CD4-positive, alpha-beta T cell treated with Interleukin-10 for 1 hour (primary cell): ENCODE measurements around the gene CARM1.
"Not testable (repeated sequence)": the region's sequence is repeated elsewhere in the genome, so short reads cannot be mapped to it uniquely, and the experiment has no call there.

Experiments
- DNase-seq: peaks from one replicate; pipeline ENCODE4 v3.0.0-alpha.2; 2020

The CARM1 gene

GRCh38 chr19:10870955-10871603 is at the start of gene CARM1:
Gene CARM1, plus strand, starts transcription at chr19:10871553. Its CDS starts 150 bp downstream, at chr19:10871703.
- peak; percentile 99 for DNase-seq

DNA sequence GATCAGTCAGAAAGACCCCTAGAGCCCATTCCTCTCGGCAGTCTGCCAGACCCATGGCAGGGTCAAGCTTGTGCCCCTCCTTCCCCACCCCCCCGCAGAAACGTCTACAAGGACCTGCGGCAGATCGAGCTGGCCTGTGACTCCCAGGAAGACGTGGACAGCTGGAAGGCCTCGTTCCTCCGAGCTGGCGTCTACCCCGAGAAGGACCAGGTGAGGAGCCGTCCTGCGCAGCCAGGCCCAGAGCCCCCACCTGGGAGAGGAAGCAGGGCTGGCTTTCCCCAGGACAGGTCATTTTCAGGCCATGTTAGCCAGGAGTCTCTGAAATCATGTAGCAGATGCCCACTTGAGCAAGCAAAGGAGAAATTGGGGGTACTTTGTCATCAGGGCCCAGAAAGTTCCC is 47.7 kb upstream of the CARM1 start:
- DNase-seq = no peak

GRCh38 chr19:10826231-10826630 is 45.1 kb upstream of the CARM1 start:
- DNase-seq = no peak

DNA sequence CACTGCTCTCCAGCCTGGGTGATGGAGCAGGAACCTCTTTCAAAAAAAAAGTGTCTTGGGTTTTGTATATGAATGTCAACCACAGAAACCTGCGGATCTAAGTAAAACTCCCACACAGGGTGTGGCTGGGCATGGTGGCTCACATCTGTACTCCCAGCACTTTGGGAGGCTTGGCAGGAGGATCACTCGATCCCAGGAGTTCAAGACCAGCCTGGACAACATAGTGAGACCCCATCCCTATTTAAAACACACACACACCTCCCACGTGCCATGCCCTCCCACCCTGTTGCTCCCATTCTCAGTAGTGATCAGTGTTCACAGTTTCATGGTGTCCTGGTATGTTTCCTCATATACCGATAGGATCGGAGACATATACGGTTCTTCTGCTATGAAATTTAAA is 44.5 kb upstream of the CARM1 start:
- no peak for DNase-seq

DNA sequence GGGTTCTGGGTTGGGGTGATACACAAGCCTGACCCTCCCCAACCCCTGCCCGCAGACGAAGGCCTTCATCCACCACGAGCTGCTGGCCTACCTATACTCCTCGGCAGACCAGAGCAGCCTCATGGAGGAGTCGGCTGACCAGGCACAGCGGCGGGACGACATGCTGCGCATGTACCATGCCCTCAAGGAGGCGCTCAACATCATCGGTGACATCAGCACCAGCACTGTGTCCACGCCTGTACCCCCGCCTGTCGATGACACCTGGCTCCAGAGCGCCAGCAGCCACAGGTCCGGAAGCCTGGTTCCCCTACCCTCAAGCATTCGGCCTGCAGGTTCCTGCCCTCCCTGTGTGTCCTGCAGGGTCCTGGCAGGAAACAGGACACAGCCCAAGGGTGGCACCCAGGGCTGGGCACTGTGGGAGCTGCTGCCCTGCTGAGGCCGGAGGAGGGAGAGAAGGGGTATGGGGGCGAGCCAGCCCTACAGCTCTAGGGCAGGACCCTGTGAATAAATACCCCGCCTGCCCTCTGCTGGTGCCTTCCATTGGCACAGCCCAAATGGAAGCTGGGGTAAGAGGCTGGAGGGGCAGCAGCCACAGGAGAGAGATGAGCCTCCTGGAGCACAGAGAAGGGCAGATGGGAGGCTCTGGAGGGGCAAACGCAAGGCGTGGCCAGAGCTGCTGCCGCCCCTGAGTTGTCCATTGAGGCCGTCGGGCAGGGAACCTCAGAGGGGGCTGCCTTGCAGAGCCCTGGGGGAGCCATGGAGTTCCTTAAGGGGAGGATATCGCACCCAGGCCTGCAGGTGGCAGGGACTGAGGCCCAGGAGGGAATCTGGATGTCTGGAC is 42.2 kb upstream of the CARM1 start:
- no peak for DNase-seq

- DNase-seq = no peak
Measured at GRCh38 chr19:10829967-10830366, 41.4 kb upstream of the CARM1 start.

- no peak for DNase-seq
Measured at GRCh38 chr19:10830370-10830769, 41.0 kb upstream of the CARM1 start.

- no peak for DNase-seq
Measured at GRCh38 chr19:10830931-10831779, 40.2 kb upstream of the CARM1 start.

DNA sequence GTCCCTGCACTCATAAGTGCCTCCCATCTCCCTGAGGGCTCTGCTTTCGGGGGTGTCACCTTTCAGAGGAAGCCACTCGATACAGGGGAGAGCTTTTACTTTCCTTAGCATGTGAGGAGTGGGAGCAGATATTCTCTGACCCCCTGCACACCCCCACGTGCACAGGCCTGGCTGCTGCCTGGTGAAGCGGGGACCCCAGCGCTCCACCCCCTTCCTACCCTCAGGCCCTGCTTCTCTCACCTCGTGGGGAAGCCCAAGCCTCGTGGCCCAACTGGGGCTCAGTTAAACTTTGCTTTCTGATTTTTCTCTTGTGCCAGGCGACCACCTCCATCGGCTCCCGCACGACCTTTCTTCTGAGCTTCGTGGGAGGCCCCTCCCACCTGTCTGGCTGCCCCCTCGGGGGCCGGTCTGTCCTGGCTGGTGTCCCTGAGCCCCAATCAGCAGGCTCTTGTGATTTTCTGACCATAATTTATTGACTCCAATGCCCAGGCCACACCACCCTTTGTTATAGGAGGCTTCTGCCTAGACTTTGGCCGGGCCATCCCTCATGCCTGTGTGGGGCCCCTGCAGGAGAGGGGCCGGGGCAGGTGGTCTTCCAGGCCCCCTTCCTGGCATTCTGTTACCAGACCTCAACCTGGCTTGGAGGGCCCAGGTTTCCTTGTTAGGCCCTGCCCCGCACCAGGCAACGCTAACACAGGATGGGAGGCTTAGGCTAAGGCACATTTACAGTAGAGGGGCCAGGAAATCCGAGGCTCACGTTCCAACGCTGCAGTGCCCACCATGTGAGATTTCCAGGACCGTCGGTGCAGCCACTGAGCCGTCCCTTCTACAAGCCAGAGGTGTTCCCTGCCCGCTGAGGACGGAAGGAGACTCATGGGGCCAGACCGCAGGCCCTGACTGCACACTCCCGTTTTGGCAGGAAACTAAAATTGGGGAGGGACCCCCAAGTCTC is 39.1 kb upstream of the CARM1 start:
- no peak for DNase-seq

DNA sequence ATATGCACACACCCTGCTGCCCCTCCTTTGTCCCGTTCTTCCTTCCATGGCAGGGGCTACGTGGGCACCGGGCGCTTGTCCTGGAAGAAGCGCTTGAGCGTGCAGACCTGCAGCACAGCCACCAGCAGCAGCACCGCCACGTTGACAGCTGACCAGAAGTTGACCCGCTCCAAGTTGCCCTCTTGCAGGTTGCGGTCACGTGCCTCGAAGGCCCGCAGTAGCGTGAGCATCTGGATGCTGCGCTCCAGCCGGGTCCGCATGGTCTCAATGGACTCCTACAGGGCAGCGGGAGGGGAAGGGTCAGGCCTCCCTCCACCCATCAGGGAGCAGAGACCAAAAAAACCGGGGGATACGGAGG is 38.4 kb upstream of the CARM1 start:
- no peak for DNase-seq

DNA sequence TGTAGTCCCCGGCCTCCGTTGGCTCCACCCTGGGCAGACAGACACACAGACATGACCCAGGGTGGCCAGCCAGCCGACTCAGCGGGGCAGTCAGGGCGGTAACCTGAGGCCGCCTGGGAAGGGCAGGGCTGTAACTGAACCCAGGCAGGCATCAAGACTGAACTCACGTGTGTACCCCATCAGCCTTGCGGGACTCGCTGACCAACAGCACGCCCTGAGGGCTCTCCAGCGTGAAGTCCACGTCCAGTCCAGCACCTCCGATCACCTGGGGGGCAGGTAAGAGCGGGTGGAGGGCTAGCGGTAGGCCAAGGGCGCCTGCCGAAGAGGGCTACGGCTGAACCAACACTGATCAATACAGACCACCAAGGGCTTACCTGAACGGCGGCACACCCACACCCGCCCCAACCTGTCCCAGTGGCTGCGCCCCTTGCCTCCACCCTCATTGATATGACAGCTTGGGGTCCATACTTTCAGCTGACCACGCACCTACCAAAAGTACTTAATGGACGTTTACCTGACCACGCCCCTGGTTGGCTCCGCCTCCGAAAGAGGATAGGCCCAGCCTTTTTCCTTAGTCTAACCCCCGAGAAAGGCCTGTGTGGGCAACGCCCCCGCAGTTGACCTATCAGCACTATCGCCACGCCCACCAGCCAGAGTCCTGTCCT is 36.1 kb upstream of the CARM1 start:
- no peak for DNase-seq

DNA sequence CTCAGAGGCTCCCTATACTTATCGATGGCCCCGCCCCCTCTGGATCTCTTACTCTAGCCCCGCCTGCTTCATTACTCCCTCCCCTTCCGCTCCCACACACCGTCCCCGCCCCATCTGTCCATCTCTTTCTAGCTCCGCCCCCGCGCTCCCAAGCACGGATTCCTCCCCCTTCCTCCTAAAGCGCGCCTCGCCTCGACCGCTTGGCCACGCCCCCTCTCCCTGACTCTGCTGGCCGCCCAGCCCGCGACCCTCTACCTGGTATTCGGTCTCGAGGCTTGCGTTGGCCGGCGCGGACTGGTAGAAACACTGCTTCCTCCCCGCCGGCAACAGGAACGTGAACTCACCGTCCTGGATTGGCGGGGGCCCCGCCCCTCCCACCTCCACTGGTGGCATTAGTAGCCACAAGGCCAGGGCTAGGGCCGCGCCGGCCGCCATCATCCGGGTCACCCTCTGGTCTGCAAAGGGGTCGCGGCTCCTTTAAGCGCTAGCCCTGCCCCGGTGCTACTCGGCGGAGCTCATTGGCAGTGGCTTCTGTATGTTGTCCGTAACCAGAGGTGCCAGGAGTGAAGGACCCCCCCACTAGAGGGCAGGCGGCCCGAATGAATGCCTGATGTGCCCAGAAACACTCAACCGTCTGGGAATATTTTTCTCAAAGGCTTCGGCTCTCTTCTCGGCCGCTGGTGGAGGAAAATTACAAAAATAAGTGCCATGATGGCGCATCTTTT is 35.4 kb upstream of the CARM1 start, which contains the start of gene TMED1:
TMED1 (minus strand) TSS at position 459 of the 725 bp plus-strand sequence; CDS start at position 438, 21 bp downstream.
- DNase-seq = peak; percentile 97

DNA sequence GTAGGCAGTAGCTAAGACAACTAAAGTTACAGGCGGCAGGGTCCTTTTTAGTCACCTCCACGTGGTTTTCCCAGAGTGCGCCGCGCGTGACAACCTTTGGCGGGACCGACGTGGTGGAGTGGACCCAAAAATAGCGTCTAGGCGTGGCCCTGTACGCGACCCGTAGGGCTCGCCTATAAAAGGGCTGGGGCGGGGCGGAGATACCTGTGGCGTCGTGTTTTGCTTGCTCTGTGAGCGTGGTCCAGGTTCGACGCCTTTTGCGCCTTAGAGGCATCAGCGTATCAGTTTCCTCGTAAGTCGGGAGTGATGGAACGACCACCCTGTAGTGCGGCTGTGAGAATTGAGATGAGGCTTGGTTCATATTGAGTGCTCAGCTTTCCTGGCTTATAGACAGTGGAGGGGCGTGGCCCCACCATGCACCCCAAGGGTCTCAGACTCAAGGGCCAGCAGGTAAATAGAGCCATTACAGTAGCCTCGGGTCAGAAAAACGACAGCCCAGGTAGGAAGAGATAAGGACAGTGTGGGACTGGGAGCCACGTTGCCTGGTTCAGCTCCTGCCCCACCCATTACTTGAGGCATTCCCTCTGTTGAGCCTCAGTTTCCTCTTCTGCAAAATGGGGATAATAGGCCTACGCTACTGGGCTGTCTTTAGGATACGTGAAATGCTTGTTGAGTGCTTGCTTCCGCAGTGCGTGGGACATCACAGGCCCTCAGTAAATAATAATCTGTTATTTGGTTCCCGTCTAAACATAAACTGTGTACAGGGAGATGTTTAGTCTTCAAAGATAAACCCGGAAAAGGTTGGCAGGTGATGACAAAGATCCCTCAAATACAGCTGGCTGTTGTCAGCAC is 34.6 kb upstream of the CARM1 start:
- DNase-seq = peak; percentile 89

GRCh38 chr19:10837649-10838048 is 33.7 kb upstream of the CARM1 start:
- not testable (repeated sequence) for DNase-seq

GRCh38 chr19:10838377-10838776 is 33.0 kb upstream of the CARM1 start:
- no peak for DNase-seq

DNA sequence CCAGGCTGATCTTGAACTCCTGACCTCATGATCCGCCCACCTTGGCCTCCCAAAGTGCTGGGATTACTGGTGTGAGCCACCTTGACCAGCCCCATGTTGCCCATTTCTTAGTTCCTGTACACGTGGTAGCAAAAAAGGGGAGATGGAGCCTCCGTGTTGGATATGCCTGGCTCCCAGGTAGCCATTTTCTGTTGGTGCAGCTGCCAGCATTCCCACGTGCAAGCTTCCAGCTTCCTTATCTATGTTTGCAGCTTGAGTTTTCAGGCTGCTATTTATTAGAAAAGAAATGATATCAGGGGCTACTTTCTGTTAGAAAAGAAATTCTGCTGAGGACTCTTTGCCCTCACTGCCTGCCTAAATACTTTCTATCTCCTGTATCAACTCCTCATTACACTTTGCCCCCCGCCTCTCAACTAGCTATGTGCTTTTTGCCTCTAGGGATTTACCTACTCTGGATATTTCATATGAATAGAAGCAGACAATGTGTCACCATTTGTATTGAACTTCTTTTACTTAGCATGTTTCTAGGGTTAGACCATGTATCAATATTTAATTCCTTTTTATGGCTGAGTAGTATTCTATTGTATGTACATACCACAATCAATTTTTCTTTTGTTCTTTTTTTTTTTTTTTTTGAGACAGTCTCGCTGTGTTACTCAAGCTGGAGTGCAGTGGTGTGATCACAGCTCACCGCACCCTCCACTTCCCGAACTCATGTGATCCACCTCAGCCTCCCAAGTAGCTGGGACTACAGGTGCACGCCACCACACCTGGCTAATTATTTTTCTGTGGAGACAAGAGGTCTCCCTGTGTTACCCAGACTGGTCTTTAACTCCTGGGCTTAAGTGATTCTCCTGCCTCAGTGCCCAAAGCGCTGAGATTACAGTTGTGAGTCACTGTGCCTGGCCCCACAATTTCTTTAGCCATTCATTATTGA is 32.0 kb upstream of the CARM1 start:
- no peak for DNase-seq

GRCh38 chr19:10842788-10843187 is 28.6 kb upstream of the CARM1 start:
- DNase-seq = no peak

- DNase-seq = no peak
Measured at GRCh38 chr19:10846500-10847202, 24.7 kb upstream of the CARM1 start.
